ENCODE measurements around the gene SLC39A11.
"Not testable (repeated sequence)": the region's sequence is repeated elsewhere in the genome, so short reads cannot be mapped to it uniquely, and the experiment has no call there.

SLC39A11 gene

GRCh38 chr17:73010414-73010813 lies 82.1 kb downstream of the SLC39A11 start:
- DNase-seq (ENCODE audit: low read depth), result no peak
- no peak for TF ChIP-seq CTCF (conservative IDR thresholded peaks at IDR 0.05; ENCODE audit: low read depth, low read length)
- H3K4me3 ChIP-seq (ENCODE audit: low read length), result no peak overlapping the region

GRCh38 chr17:73007407-73007806 lies 85.1 kb downstream of the SLC39A11 start:
- DNase-seq (ENCODE audit: low read depth), result no peak
- H3K4me3 ChIP-seq (ENCODE audit: low read length), result no peak overlapping the region
- TF ChIP-seq CTCF (conservative IDR thresholded peaks at IDR 0.05; ENCODE audit: low read depth, low read length), result no peak

GRCh38 chr17:73005360-73005759 lies 87.1 kb downstream of the SLC39A11 start:
- H3K4me3 ChIP-seq (ENCODE audit: low read length), result no peak overlapping the region
- TF ChIP-seq CTCF (conservative IDR thresholded peaks at IDR 0.05; ENCODE audit: low read depth, low read length), result no peak
- DNase-seq (ENCODE audit: low read depth), result no peak

GRCh38 chr17:73003487-73003886 lies 89.0 kb downstream of the SLC39A11 start:
- DNase-seq (ENCODE audit: low read depth), result no peak
- H3K4me3 ChIP-seq (ENCODE audit: low read length), result no peak overlapping the region
- no peak for TF ChIP-seq CTCF (conservative IDR thresholded peaks at IDR 0.05; ENCODE audit: low read depth, low read length)

GRCh38 chr17:73000832-73001231 lies 91.7 kb downstream of the SLC39A11 start:
- no peak for TF ChIP-seq CTCF (conservative IDR thresholded peaks at IDR 0.05; ENCODE audit: low read depth, low read length)
- DNase-seq (ENCODE audit: low read depth), result no peak
- H3K4me3 ChIP-seq (ENCODE audit: low read length), result no peak overlapping the region

- not testable (repeated sequence) for DNase-seq (ENCODE audit: low read depth); H3K4me3 ChIP-seq (ENCODE audit: low read length)
These were observed 93.0 kb downstream of the SLC39A11 start for GRCh38 chr17:72999474-72999873.

GRCh38 chr17:72998343-72998742 lies 94.1 kb downstream of the SLC39A11 start:
- H3K4me3 ChIP-seq (ENCODE audit: low read length), result no peak overlapping the region
- DNase-seq (ENCODE audit: low read depth), result no peak
- TF ChIP-seq CTCF (conservative IDR thresholded peaks at IDR 0.05; ENCODE audit: low read depth, low read length), result no peak

GRCh38 chr17:72997559-72997958 lies 94.9 kb downstream of the SLC39A11 start:
- DNase-seq (ENCODE audit: low read depth), result no peak
- no peak for TF ChIP-seq CTCF (conservative IDR thresholded peaks at IDR 0.05; ENCODE audit: low read depth, low read length)
- no peak overlapping the region for H3K4me3 ChIP-seq (ENCODE audit: low read length)
